Breast epithelium (tissue), 3 donors: Measurements from ENCODE around the gene QRICH2.

Source experiments
- CTCF ChIP-seq, 3 donors: fragments of 450-650 bp; IDR thresholded peaks; one replicate each; pipeline ENCODE4 v1.5.1; 2016 to 2017; ENCODE audit warnings: antibody characterized with exemption in 3 of 3, mild to moderate bottlenecking in 3 of 3, moderate library complexity in 3 of 3
- POLR2A ChIP-seq: fragments of 450-650 bp; IDR thresholded peaks from one replicate; pipeline ENCODE4 v1.6.1; 2016; ENCODE audit warnings: antibody characterized with exemption, mild to moderate bottlenecking, moderate library complexity

GRCh38 chr17:76276069-76276431 is 32.0 kb downstream of the QRICH2 start:
- TF ChIP-seq CTCF (IDR thresholded peaks at IDR 0.05), result no peak
- no peak for TF ChIP-seq POLR2A
